Duodenal mucosa (tissue), 2 donors: ENCODE results near the gene ASCL5.

Experiments
- H3K27ac ChIP-seq: one replicate; pipeline ENCODE4 v1.7.0; 2013; ENCODE audit warnings: low read depth, low read length
- H3K27me3 ChIP-seq, 2 donors: one replicate each; pipeline ENCODE4 v1.7.0; 2013; ENCODE audit warnings: low read length in 2 of 2, control low read depth in 1 of 2; ENCODE audit not compliant: insufficient read depth in 2 of 2, control insufficient read depth in 1 of 2
- H3K36me3 ChIP-seq, 2 donors: one replicate each; pipeline ENCODE4 v1.7.0; 2013; ENCODE audit warnings: low read length in 2 of 2, control low read depth in 1 of 2; ENCODE audit not compliant: insufficient read depth in 2 of 2, control insufficient read depth in 1 of 2
- H3K4me1 ChIP-seq, 2 donors: one replicate each; pipeline ENCODE4 v1.7.0; 2013; ENCODE audit warnings: low read length in 2 of 2, control low read depth in 1 of 2; ENCODE audit not compliant: insufficient read depth in 2 of 2, control insufficient read depth in 1 of 2
- H3K4me3 ChIP-seq, 2 donors: one replicate each; pipeline ENCODE4 v1.7.0; 2013; ENCODE audit warnings: low read length in 2 of 2, low read depth in 1 of 2
- H3K9ac ChIP-seq, 2 donors: one replicate each; pipeline ENCODE4 v1.7.0; 2013; ENCODE audit warnings: low read length in 2 of 2, low read depth in 1 of 2
- H3K9me3 ChIP-seq, 2 donors: one replicate each; pipeline ENCODE4 v1.7.0; 2013; ENCODE audit warnings: low read length in 2 of 2, control low read depth in 1 of 2; ENCODE audit not compliant: control insufficient read depth in 1 of 2

The ASCL5 gene

GRCh38 chr1:201098992-201099677, 27.8 kb downstream of the ASCL5 start:
- no peaks in the 10 kb centered on the region for H3K4me1 ChIP-seq
- H3K27me3 ChIP-seq: peaks cover 0 to 3% of the 10 kb centered on the region in 2 donors
- no peak overlapping the region for H3K9ac ChIP-seq
- H3K27ac ChIP-seq: no peak overlapping the region
- H3K36me3 ChIP-seq: no peaks in the 10 kb centered on the region
- no peaks in the 10 kb centered on the region for H3K9me3 ChIP-seq
- no peak overlapping the region for H3K4me3 ChIP-seq

GRCh38 chr1:201096977-201097856, 29.8 kb downstream of the ASCL5 start:
- Histone ChIP-seq H3K9ac (no peak overlapping the region), H3K9me3 (no peaks in the 10 kb centered on the region), H3K27ac (no peak overlapping the region), H3K4me3 (no peak overlapping the region), H3K36me3 (no peaks in the 10 kb centered on the region), H3K27me3 (peaks cover 0 to 3% of the 10 kb centered on the region in 2 donors), H3K4me1 (no peaks in the 10 kb centered on the region)

GRCh38 chr1:201096041-201096461, 30.9 kb downstream of the ASCL5 start:
- Histone ChIP-seq H3K9ac (no peak overlapping the region), H3K27ac (no peak overlapping the region), H3K36me3 (no peaks in the 10 kb centered on the region), H3K27me3 (peaks cover 0 to 3% of the 10 kb centered on the region in 2 donors), H3K4me1 (no peaks in the 10 kb centered on the region), H3K9me3 (no peaks in the 10 kb centered on the region), H3K4me3 (no peak overlapping the region)

GRCh38 chr1:201095581-201095980, 31.4 kb downstream of the ASCL5 start:
- Histone ChIP-seq H3K9me3 (no peaks in the 10 kb centered on the region), H3K27me3 (peaks cover 0 to 3% of the 10 kb centered on the region in 2 donors), H3K9ac (no peak overlapping the region), H3K36me3 (no peaks in the 10 kb centered on the region), H3K4me3 (no peak overlapping the region), H3K4me1 (no peaks in the 10 kb centered on the region), H3K27ac (no peak overlapping the region)

- Histone ChIP-seq H3K4me1 (no peaks in the 10 kb centered on the region), H3K9me3 (no peaks in the 10 kb centered on the region), H3K36me3 (no peaks in the 10 kb centered on the region), H3K4me3 (no peak overlapping the region), H3K27me3 (peaks cover 0 to 3% of the 10 kb centered on the region in 2 donors), H3K27ac (no peak overlapping the region), H3K9ac (no peak overlapping the region)
Measured at GRCh38 chr1:201094832-201095231, 32.2 kb downstream of the ASCL5 start.

- Histone ChIP-seq H3K9me3 (no peaks in the 10 kb centered on the region), H3K27me3 (peaks cover 0 to 3% of the 10 kb centered on the region in 2 donors), H3K36me3 (no peaks in the 10 kb centered on the region), H3K4me3 (no peak overlapping the region), H3K4me1 (no peaks in the 10 kb centered on the region), H3K9ac (no peak overlapping the region), H3K27ac (no peak overlapping the region)
Measured at GRCh38 chr1:201093962-201094361, 33.0 kb downstream of the ASCL5 start.

GRCh38 chr1:201093561-201093960, 33.4 kb downstream of the ASCL5 start:
- Histone ChIP-seq H3K9ac (no peak overlapping the region), H3K4me1 (no peaks in the 10 kb centered on the region), H3K27me3 (peaks cover 0 to 3% of the 10 kb centered on the region in 2 donors), H3K27ac (no peak overlapping the region), H3K9me3 (no peaks in the 10 kb centered on the region), H3K4me3 (no peak overlapping the region), H3K36me3 (no peaks in the 10 kb centered on the region)

- Histone ChIP-seq H3K27ac (no peak overlapping the region), H3K36me3 (no peaks in the 10 kb centered on the region), H3K4me1 (no peaks in the 10 kb centered on the region), H3K27me3 (peaks cover 0 to 3% of the 10 kb centered on the region in 2 donors), H3K9ac (no peak overlapping the region), H3K9me3 (no peaks in the 10 kb centered on the region), H3K4me3 (no peak overlapping the region)
Measured at GRCh38 chr1:201092738-201093137, 34.2 kb downstream of the ASCL5 start.

- H3K27me3 ChIP-seq: no peaks in the 10 kb centered on the region
- no peaks in the 10 kb centered on the region for H3K36me3 ChIP-seq
- no peak overlapping the region for H3K4me3 ChIP-seq
- no peaks in the 10 kb centered on the region for H3K9me3 ChIP-seq
- no peak overlapping the region for H3K27ac ChIP-seq
- no peaks in the 10 kb centered on the region for H3K4me1 ChIP-seq
- no peak overlapping the region for H3K9ac ChIP-seq
Measured at GRCh38 chr1:201091256-201091655, 35.7 kb downstream of the ASCL5 start.

- Histone ChIP-seq H3K9me3 (no peaks in the 10 kb centered on the region), H3K36me3 (no peaks in the 10 kb centered on the region), H3K9ac (no peak overlapping the region), H3K4me3 (no peak overlapping the region), H3K27me3 (no peaks in the 10 kb centered on the region), H3K27ac (no peak overlapping the region), H3K4me1 (no peaks in the 10 kb centered on the region)
Measured at GRCh38 chr1:201090541-201090940, 36.4 kb downstream of the ASCL5 start.
